H9 (cell line): ENCODE data around the gene FBRSL1. TPM values are rescaled to one million over a fixed set of nuclear protein-coding genes. Genes with fewer than 3 reads are reported as not detected.

Experiments
- DNase-seq: peaks from one replicate; pipeline ENCODE4 v3.0.0-alpha.2; 2017
- H2AFZ ChIP-seq: one replicate; pipeline ENCODE4 v1.6.1; 2013; ENCODE audit warnings: mild to moderate bottlenecking, low read length, control low read depth, moderate library complexity
- H2AK5ac ChIP-seq: 2 replicates; pipeline ENCODE4 v1.6.1; 2013; ENCODE audit warnings: low read length, control low read depth, mixed read lengths; ENCODE audit not compliant: insufficient read length
- H2BK120ac ChIP-seq: one replicate; pipeline ENCODE4 v1.6.1; 2013; ENCODE audit warnings: low read depth, mild to moderate bottlenecking, low read length, control low read depth, inconsistent platforms; ENCODE audit not compliant: poor library complexity, severe bottlenecking
- H2BK12ac ChIP-seq: 2 replicates; pipeline ENCODE4 v1.6.1; 2013; ENCODE audit warnings: low read length, control low read depth, mixed read lengths, low read depth; ENCODE audit not compliant: insufficient read length
- H2BK15ac ChIP-seq: 2 replicates; pipeline ENCODE4 v1.6.1; 2013; ENCODE audit warnings: low read depth, low read length, control low read depth
- H2BK20ac ChIP-seq: one replicate; pipeline ENCODE4 v1.6.1; 2013; ENCODE audit warnings: low read depth, mild to moderate bottlenecking, low read length, control low read depth, inconsistent platforms; ENCODE audit not compliant: poor library complexity, severe bottlenecking
- H2BK5ac ChIP-seq: 2 replicates; pipeline ENCODE4 v1.6.1; 2013; ENCODE audit warnings: low read length, control low read depth, mixed read lengths; ENCODE audit not compliant: insufficient read length
- H3K14ac ChIP-seq: 2 replicates; pipeline ENCODE4 v1.6.1; 2013; ENCODE audit warnings: low read length, control low read depth; ENCODE audit not compliant: insufficient read depth
- H3K18ac ChIP-seq: 2 replicates; pipeline ENCODE4 v1.6.1; 2013; ENCODE audit warnings: low read depth, mild to moderate bottlenecking, mixed read lengths, low read length, control low read depth; ENCODE audit not compliant: insufficient read length
- H3K23ac ChIP-seq: 2 replicates; pipeline ENCODE4 v1.6.1; 2013; ENCODE audit warnings: low read length, control low read depth, mixed read lengths, low read depth; ENCODE audit not compliant: insufficient read length
- H3K23me2 ChIP-seq: 2 replicates; pipeline ENCODE4 v1.6.1; 2013; ENCODE audit warnings: low read depth, mild to moderate bottlenecking, mixed read lengths, low read length, control low read depth; ENCODE audit not compliant: insufficient read length, poor library complexity, severe bottlenecking
- H3K27ac ChIP-seq: 2 replicates; pipeline ENCODE4 v1.5.1; 2013; ENCODE audit warnings: low read length, control low read depth, mixed read lengths, low read depth; ENCODE audit not compliant: insufficient read length
- H3K27me3 ChIP-seq: 2 replicates; pipeline ENCODE4 v1.6.1; 2013; ENCODE audit warnings: low read length, control low read depth, inconsistent platforms; ENCODE audit not compliant: insufficient read depth
- H3K4ac ChIP-seq: 2 replicates; pipeline ENCODE4 v1.6.1; 2013; ENCODE audit warnings: low read depth, mild to moderate bottlenecking, control low read depth, inconsistent platforms, low read length, moderate library complexity
- H3K4me1 ChIP-seq: 2 replicates; pipeline ENCODE4 v1.6.1; 2013; ENCODE audit warnings: low read length, control low read depth, inconsistent platforms; ENCODE audit not compliant: insufficient read depth
- H3K4me2 ChIP-seq: 2 replicates; pipeline ENCODE4 v1.6.1; 2013; ENCODE audit warnings: low read length, control low read depth, mixed read lengths; ENCODE audit not compliant: insufficient read length, insufficient read depth
- H3K56ac ChIP-seq: 2 replicates; pipeline ENCODE4 v1.6.1; 2013; ENCODE audit warnings: low read depth, mild to moderate bottlenecking, mixed read lengths, low read length, control low read depth; ENCODE audit not compliant: insufficient read length
- H3K79me1 ChIP-seq: 2 replicates; pipeline ENCODE4 v1.6.1; 2013; ENCODE audit warnings: low read depth, mild to moderate bottlenecking, moderate library complexity, low read length, control low read depth, inconsistent platforms; ENCODE audit not compliant: insufficient read depth, poor library complexity, severe bottlenecking
- H3K79me2 ChIP-seq: 2 replicates; pipeline ENCODE4 v1.6.1; 2013; ENCODE audit warnings: low read length, control low read depth, inconsistent platforms; ENCODE audit not compliant: insufficient read depth
- H3K9ac ChIP-seq: 2 replicates; pipeline ENCODE4 v1.6.1; 2013; ENCODE audit warnings: low read length, control low read depth, mixed read lengths; ENCODE audit not compliant: insufficient read length; ENCODE audit errors: extremely low read depth
- H3K9me3 ChIP-seq: one replicate; pipeline ENCODE4 v1.6.1; 2013; ENCODE audit warnings: low read depth, low read length, inconsistent platforms; ENCODE audit not compliant: control insufficient read depth
- H3T11ph ChIP-seq: one replicate; pipeline ENCODE4 v1.6.1; 2013; ENCODE audit warnings: mild to moderate bottlenecking, low read length, control low read depth, inconsistent platforms
- H4K20me1 ChIP-seq: one replicate; pipeline ENCODE4 v1.6.1; 2013; ENCODE audit not compliant: control insufficient read depth, insufficient read length, insufficient read depth
- H4K5ac ChIP-seq: 2 replicates; pipeline ENCODE4 v1.6.1; 2013; ENCODE audit warnings: low read depth, mild to moderate bottlenecking, mixed read lengths, low read length, control low read depth; ENCODE audit not compliant: insufficient read length
- H4K8ac ChIP-seq: replicated peaks from 2 replicates; pipeline ENCODE4 v1.6.1; 2013; ENCODE audit warnings: low read length, control low read depth, mixed read lengths, low read depth; ENCODE audit not compliant: insufficient read length
- H4K91ac ChIP-seq: 2 replicates; pipeline ENCODE4 v1.6.1; 2013; ENCODE audit warnings: low read depth, mild to moderate bottlenecking, moderate library complexity, mixed read lengths, low read length, control low read depth; ENCODE audit not compliant: insufficient read length
- H3K27ac Mint-ChIP-seq, 3 experiments: 2 replicates in 2 of 3; 3 replicates in 1 of 3; pipeline ENCODE4 v1.8.0; 2020 to 2021; ENCODE audit warnings: mixed read lengths in 3 of 3, mild to moderate bottlenecking in 1 of 3, moderate library complexity in 1 of 3
- H3K27me3 Mint-ChIP-seq: 2 replicates; pipeline ENCODE4 v1.8.0; 2021; ENCODE audit warnings: low read depth, mild to moderate bottlenecking, moderate library complexity, mixed read lengths
- H3K36me3 Mint-ChIP-seq, 3 experiments: 2 replicates in 2 of 3; 3 replicates in 1 of 3; pipeline ENCODE4 v1.8.0; 2020 to 2021; ENCODE audit warnings: low read depth in 3 of 3, mixed read lengths in 3 of 3; ENCODE audit not compliant: insufficient read depth in 1 of 3
- H3K4me1 Mint-ChIP-seq, 2 experiments: 2 replicates each; pipeline ENCODE4 v1.8.0; 2020; ENCODE audit warnings: mixed read lengths in 2 of 2
- H3K4me3 Mint-ChIP-seq, 2 experiments: 2 replicates in 1 of 2; 3 replicates in 1 of 2; pipeline ENCODE4 v1.8.0; 2020 to 2021; ENCODE audit warnings: mild to moderate bottlenecking in 2 of 2, mixed read lengths in 2 of 2, moderate library complexity in 1 of 2
- H3K9me3 Mint-ChIP-seq, 2 experiments: 2 replicates in 1 of 2; 3 replicates in 1 of 2; pipeline ENCODE4 v1.8.0; 2020; ENCODE audit warnings: mild to moderate bottlenecking in 2 of 2, mixed read lengths in 2 of 2, moderate library complexity in 1 of 2
- WGBS: extraction: QIAGEN DNeasy Blood & Tissue Kit; methylation state at CpG from one replicate; pipeline ENCODE4 v1.1.7; 2013; ENCODE audit warnings: missing lambda C conversion rate, low lambda C conversion rate, mixed read lengths; ENCODE audit not compliant: insufficient read length; ENCODE audit errors: extremely low coverage; 5-methylcytosine and 5-hydroxymethylcytosine counted together
- total RNA-seq: library from RNA; stranded (reverse); gene quantifications from 2 replicates; pipeline ENCODE4 v1.2.1, GENCODE V29; 2021
- TF ChIP-seq, protein P1 (sequence below): fragments of 200-600 bp; sonication (generic); conservative IDR thresholded peaks from 3 replicates; pipeline ENCODE4 v1.8.0; 2021; ENCODE audit warnings: antibody characterized with exemption, mild to moderate bottlenecking

The FBRSL1 gene
- total RNA-seq, 1 experiment from 2014 or later = 90.8 TPM

DNA sequence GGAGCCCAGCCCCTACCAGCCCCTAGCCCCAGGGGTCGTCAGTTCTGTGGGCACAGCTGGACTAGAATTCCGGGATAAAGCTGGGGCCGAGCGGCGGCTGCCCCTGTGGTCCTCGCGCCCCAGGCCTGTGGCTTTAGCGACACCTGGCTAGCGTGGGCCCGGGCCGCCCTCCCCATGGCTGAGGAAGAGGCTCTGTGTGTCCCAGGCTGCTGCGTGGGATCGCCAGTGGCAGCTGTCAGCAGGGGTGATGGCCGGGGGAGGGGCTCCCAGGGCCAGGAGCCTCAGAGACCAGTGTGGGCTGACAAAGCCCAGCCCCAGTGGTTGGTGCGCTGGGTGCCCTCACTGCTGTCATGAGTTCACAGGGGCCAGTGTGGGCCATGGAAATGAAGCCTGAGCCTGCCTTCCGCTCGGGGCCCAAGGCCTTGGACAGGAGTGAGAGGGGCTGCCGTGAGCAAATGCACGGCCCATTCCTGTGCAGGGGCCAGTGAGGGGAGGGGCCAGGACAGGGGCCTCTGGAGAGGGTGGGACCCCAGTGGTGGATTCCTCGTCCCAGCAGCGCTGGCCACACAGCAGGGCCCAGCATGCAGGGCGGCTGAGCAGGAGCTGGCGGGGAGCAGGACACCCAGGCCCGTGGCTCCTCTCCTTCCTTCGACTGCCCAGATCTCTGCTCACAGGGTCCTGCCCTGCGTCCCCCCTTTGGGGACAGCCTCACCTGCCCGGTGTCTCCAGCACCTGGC, 11.4 kb downstream of the FBRSL1 start:
- no peak overlapping the region for H2AK5ac ChIP-seq
- H2AFZ ChIP-seq = no peak overlapping the region
- no peak overlapping the region for H3K18ac ChIP-seq
- no CpG with 5 or more reads among the region's 27 CpGs for WGBS
- no peak overlapping the region for H2BK20ac ChIP-seq
- H3K79me1 ChIP-seq = peaks cover 3% of the 10 kb centered on the region
- no peak overlapping the region for H2BK15ac ChIP-seq
- H3K23ac ChIP-seq = no peak overlapping the region
- H3K27ac ChIP-seq = no peak overlapping the region
- H3K23me2 ChIP-seq = no peaks in the 10 kb centered on the region
- H3K27me3 ChIP-seq = no peaks in the 10 kb centered on the region; the same call in 1 of the 2 replicates
- H3K56ac ChIP-seq = no peak overlapping the region
- no peak overlapping the region for H4K5ac ChIP-seq
- H3T11ph ChIP-seq = no peak overlapping the region
- H3K14ac ChIP-seq = no peak overlapping the region; the same call in 1 of the 2 replicates
- no peak overlapping the region for H2BK12ac ChIP-seq
- peak overlapping the region in 1 of 3 experiments; percentile 53; a peak in 2 of 7 replicates for H3K27ac Mint-ChIP-seq
- H3K9me3 Mint-ChIP-seq = no peaks in the 10 kb centered on the region
- H4K91ac ChIP-seq = no peak overlapping the region
- TF ChIP-seq, protein P1, sequence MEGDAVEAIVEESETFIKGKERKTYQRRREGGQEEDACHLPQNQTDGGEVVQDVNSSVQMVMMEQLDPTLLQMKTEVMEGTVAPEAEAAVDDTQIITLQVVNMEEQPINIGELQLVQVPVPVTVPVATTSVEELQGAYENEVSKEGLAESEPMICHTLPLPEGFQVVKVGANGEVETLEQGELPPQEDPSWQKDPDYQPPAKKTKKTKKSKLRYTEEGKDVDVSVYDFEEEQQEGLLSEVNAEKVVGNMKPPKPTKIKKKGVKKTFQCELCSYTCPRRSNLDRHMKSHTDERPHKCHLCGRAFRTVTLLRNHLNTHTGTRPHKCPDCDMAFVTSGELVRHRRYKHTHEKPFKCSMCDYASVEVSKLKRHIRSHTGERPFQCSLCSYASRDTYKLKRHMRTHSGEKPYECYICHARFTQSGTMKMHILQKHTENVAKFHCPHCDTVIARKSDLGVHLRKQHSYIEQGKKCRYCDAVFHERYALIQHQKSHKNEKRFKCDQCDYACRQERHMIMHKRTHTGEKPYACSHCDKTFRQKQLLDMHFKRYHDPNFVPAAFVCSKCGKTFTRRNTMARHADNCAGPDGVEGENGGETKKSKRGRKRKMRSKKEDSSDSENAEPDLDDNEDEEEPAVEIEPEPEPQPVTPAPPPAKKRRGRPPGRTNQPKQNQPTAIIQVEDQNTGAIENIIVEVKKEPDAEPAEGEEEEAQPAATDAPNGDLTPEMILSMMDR = no peak
- no peak overlapping the region for H4K8ac ChIP-seq
- no peak overlapping the region for H3K4me2 ChIP-seq
- DNase-seq = no peak
- H3K4me1 Mint-ChIP-seq = peaks cover 13 to 25% of the 10 kb centered on the region in 2 experiments
- no peak overlapping the region for H2BK120ac ChIP-seq
- no peaks in the 10 kb centered on the region; the same call in 1 of the 2 replicates for H3K27me3 Mint-ChIP-seq
- H3K4me1 ChIP-seq = peaks cover 4% of the 10 kb centered on the region; the same call in 1 of the 2 replicates
- peaks cover 8% of the 10 kb centered on the region; the same call in 1 of the 2 replicates for H3K79me2 ChIP-seq
- H3K4ac ChIP-seq = no peak overlapping the region
- H2BK5ac ChIP-seq = no peak overlapping the region
- H3K4me3 Mint-ChIP-seq = peak overlapping the region in 1 of 2 experiments; percentile 45; a peak in 1 of 5 replicates
- H3K9ac ChIP-seq = no peak overlapping the region
- peaks cover 0 to 2% (median 0%) of the 10 kb centered on the region in 3 experiments; a peak in 1 of 7 replicates for H3K36me3 Mint-ChIP-seq
- peaks cover 4% of the 10 kb centered on the region for H4K20me1 ChIP-seq
- no peaks in the 10 kb centered on the region for H3K9me3 ChIP-seq
